ENCODE results near the gene TNFRSF6B.
"Not testable (repeated sequence)": the region's sequence is repeated elsewhere in the genome, so short reads cannot be mapped to it uniquely, and the experiment has no call there.

Gene TNFRSF6B

GRCh38 chr20:63663332-63664066 is 33.0 kb upstream of the TNFRSF6B start:
- no peak for DNase-seq

GRCh38 chr20:63664143-63664851 is 32.2 kb upstream of the TNFRSF6B start:
- DNase-seq = no peak

- DNase-seq = no peak
Measured at GRCh38 chr20:63664861-63665594, 31.4 kb upstream of the TNFRSF6B start.

GRCh38 chr20:63665708-63666107 is 30.7 kb upstream of the TNFRSF6B start:
- no peak for DNase-seq

GRCh38 chr20:63667858-63668257 is 28.6 kb upstream of the TNFRSF6B start:
- DNase-seq = no peak

GRCh38 chr20:63668351-63668750 is 28.1 kb upstream of the TNFRSF6B start:
- DNase-seq = no peak

GRCh38 chr20:63671695-63672094 is 24.8 kb upstream of the TNFRSF6B start:
- not testable (repeated sequence) for DNase-seq

GRCh38 chr20:63672666-63673065 is 23.8 kb upstream of the TNFRSF6B start:
- no peak for DNase-seq

- no peak for DNase-seq
Measured at GRCh38 chr20:63673951-63674350, 22.5 kb upstream of the TNFRSF6B start.

GRCh38 chr20:63675681-63676368 is 20.6 kb upstream of the TNFRSF6B start:
- no peak for DNase-seq

GRCh38 chr20:63678071-63678470 is 18.4 kb upstream of the TNFRSF6B start:
- DNase-seq = no peak

- DNase-seq = no peak
Measured at GRCh38 chr20:63678667-63679465, 17.6 kb upstream of the TNFRSF6B start.

- DNase-seq = no peak
Measured at GRCh38 chr20:63679799-63680305, 16.6 kb upstream of the TNFRSF6B start.

GRCh38 chr20:63680427-63680826 is 16.0 kb upstream of the TNFRSF6B start:
- DNase-seq = no peak

GRCh38 chr20:63680857-63681608 is 15.4 kb upstream of the TNFRSF6B start:
- DNase-seq = no peak

- DNase-seq = no peak
Measured at GRCh38 chr20:63681609-63682142, 14.8 kb upstream of the TNFRSF6B start.

GRCh38 chr20:63682384-63683139 is 13.9 kb upstream of the TNFRSF6B start:
- peak; percentile 25 for DNase-seq

GRCh38 chr20:63685269-63686026 is 11.0 kb upstream of the TNFRSF6B start:
- DNase-seq = no peak

- DNase-seq = no peak
Measured at GRCh38 chr20:63686094-63686491, 10.4 kb upstream of the TNFRSF6B start.

Data from NCI-H446 treated with DMSO at 0.1 percent for 48 hours (cell line).